Measurements from ENCODE around the gene SLC12A8.
"Not testable (repeated sequence)": the region's sequence is repeated elsewhere in the genome, so short reads cannot be mapped to it uniquely, and the experiment has no call there.

The SLC12A8 gene

DNA sequence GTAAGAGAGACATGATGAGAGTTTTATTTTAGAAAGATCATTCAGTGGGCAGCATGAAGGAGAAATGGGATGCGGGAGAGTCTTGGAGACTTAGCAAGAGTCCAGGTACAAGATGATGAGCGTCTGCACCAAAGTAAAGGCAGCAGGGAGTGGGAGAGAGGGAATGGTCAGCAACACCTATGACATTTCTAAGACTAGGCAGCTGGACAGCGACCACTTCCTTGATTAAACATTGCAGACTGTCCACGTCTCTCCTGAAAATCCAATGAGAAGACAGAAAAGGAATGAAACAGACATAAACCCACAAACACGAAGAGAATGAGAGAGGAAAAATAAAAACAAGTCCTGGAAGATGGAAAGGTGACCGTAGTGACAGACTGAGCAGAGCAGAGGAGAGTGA lies 110.1 kb downstream of the SLC12A8 start:
- in situ Hi-C loops (cut with MboI; ENCODE audit: low sequenced_read_pairs, unreplicated experiment): no loop called here
- DNase-seq (ENCODE audit: low spot score): no peak
- TF ChIP-seq, protein P1, sequence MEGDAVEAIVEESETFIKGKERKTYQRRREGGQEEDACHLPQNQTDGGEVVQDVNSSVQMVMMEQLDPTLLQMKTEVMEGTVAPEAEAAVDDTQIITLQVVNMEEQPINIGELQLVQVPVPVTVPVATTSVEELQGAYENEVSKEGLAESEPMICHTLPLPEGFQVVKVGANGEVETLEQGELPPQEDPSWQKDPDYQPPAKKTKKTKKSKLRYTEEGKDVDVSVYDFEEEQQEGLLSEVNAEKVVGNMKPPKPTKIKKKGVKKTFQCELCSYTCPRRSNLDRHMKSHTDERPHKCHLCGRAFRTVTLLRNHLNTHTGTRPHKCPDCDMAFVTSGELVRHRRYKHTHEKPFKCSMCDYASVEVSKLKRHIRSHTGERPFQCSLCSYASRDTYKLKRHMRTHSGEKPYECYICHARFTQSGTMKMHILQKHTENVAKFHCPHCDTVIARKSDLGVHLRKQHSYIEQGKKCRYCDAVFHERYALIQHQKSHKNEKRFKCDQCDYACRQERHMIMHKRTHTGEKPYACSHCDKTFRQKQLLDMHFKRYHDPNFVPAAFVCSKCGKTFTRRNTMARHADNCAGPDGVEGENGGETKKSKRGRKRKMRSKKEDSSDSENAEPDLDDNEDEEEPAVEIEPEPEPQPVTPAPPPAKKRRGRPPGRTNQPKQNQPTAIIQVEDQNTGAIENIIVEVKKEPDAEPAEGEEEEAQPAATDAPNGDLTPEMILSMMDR (IDR thresholded peaks at IDR 0.05; ENCODE audit: borderline replicate concordance, control extremely low read depth, extremely low read depth, insufficient read depth, missing control alignments): no peak

DNA sequence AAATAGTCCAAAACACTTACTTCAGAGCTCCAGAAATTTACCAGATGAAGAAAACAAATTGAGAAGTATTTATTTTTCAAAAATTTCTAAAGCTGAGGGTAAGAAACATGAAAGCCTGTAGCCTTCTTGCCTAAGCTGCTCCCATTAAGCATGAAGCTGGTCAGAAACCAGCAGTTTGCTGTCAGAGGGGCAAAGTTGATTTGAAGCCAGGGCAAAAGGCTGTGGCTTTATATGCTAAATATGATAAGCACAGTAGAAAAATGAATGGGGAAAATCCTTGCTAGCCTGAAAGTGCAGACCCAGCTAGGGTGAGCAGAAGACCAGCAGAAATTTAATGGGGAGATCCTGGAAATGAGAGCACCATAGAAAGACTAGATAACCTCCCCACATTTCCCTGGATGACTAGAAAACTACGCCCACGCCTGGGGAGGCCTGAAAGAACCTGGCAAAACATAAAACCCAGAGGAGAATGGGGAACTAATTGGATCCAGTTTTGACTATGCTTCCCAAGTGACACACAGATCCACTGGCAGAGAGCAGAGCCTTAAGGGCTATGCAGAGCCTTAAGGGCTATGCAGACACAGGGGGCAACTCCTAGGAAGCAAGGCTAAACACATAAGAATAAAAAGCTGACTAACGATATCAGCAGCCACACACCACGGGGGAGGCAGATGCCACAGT lies 113.8 kb downstream of the SLC12A8 start:
- DNase-seq (ENCODE audit: low spot score): no peak
- in situ Hi-C loops (cut with MboI; ENCODE audit: low sequenced_read_pairs, unreplicated experiment): no loop called here
- TF ChIP-seq, protein P1 (IDR thresholded peaks at IDR 0.05; ENCODE audit: borderline replicate concordance, control extremely low read depth, extremely low read depth, insufficient read depth, missing control alignments): no peak

DNA sequence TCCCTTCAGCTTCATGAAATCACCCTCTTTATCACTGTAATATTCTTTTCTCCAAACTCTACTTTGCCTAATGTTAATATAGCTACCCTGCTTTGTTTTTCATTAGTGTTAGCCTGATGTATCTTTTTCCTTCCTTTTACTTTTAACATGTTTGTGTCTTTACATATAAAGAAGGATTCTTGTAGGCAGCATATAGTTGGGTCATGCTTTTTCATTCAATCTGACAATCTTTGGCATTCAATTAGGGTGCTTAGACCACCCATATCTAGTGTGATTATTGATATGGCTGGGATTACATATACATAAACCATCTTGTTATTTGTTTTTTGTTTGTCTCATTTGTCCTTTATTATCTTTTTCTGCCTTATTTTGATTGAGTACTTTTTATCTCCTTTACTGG lies 121.9 kb downstream of the SLC12A8 start:
- DNase-seq (ENCODE audit: low spot score): no peak
- TF ChIP-seq, protein P1 (IDR thresholded peaks at IDR 0.05; ENCODE audit: borderline replicate concordance, control extremely low read depth, extremely low read depth, insufficient read depth, missing control alignments): no peak
- in situ Hi-C loops (cut with MboI; ENCODE audit: low sequenced_read_pairs, unreplicated experiment): no loop called here

- DNase-seq (ENCODE audit: low spot score): no peak
Measured at GRCh38 chr3:125087768-125088391, 124.7 kb downstream of the SLC12A8 start.

GRCh38 chr3:125085166-125085565 lies 127.4 kb downstream of the SLC12A8 start:
- no peak for DNase-seq (ENCODE audit: low spot score)
- TF ChIP-seq, protein P1 (IDR thresholded peaks at IDR 0.05; ENCODE audit: borderline replicate concordance, control extremely low read depth, extremely low read depth, insufficient read depth, missing control alignments): no peak
- in situ Hi-C loops (cut with MboI; ENCODE audit: low sequenced_read_pairs, unreplicated experiment): no loop called here

More at GRCh38 chr3:125087768-125088391, 124.7 kb downstream of the SLC12A8 start:
- in situ Hi-C loops (cut with MboI; ENCODE audit: low sequenced_read_pairs, unreplicated experiment): no loop called here
- TF ChIP-seq, protein P1 (IDR thresholded peaks at IDR 0.05; ENCODE audit: borderline replicate concordance, control extremely low read depth, extremely low read depth, insufficient read depth, missing control alignments): no peak

DNA sequence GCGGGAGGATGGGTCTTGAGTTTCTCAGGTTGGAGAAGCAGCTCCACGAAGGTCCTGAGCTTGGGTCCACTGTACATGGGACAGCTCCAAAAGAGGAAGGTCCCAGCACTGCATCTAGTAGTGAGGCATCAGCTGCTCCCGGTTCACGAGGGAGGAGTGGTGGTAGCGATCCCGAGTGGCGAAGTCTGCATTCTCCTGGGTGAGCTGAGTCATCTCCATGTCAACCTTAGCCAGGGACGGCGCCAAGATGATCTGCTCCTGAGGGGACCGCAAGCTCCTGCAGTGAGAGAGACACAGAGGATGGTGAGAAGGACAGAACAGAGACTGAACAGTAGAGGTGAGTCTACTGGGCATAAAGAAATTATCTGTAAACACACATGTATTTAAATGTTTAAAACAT lies 128.8 kb downstream of the SLC12A8 start:
- TF ChIP-seq, protein P1 (IDR thresholded peaks at IDR 0.05; ENCODE audit: borderline replicate concordance, control extremely low read depth, extremely low read depth, insufficient read depth, missing control alignments): no peak
- in situ Hi-C loops (cut with MboI; ENCODE audit: low sequenced_read_pairs, unreplicated experiment): no loop called here
- DNase-seq (ENCODE audit: low spot score): no peak

DNA sequence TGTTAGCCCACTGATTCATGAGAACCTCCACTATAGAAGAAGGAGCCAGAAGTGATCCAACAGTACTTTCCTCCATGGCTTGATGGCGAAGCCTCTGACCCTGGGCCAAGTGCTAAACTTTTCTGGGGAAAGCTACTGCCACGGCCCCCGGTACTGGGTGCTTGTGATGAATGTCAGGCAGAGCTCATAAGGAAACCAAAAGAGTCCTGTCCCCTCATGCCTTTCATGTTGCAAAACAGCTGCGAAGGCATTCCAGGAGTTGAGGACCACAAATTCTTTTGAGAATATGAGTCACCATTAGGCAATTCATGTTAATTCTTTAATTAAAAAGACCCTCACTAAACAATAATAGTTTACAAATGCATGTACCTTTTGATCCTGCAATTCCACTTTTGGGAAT lies 130.2 kb downstream of the SLC12A8 start:
- in situ Hi-C loops (cut with MboI; ENCODE audit: low sequenced_read_pairs, unreplicated experiment); DNase-seq (ENCODE audit: low spot score): not testable (repeated sequence)
